GM15510 (cell line): ENCODE data around the gene METTL3.

Experiments used
- POLR2A ChIP-seq: IDR thresholded peaks from 3 replicates; pipeline ENCODE4 v1.6.1; 2011; ENCODE audit warnings: borderline replicate concordance; ENCODE audit not compliant: insufficient read length; ENCODE audit errors: extremely low read depth

Gene METTL3

DNA sequence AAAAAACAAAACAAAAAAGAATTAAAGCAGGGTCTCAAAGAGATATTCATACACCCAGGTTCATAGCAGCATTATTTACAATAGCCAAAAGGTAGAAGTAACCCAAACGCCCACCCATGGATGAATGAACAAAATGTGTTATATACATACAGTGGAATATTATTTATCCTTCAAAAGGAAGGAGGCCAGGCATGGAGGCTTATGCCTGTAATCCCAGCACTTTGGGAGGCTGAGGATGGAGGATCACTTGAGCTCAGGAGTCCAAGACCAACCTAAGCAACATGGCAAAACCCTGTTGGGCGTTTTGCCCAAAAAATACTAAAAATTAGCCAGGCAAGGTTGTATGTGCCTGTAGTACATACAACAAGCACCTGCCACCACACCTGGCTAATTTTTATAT is 4.6 kb downstream of the METTL3 start:
- no peak for TF ChIP-seq POLR2A

- no peak for TF ChIP-seq POLR2A
Observed at GRCh38 chr14:21505012-21505553, 6.1 kb downstream of the METTL3 start.

- TF ChIP-seq POLR2A: no peak
Observed at GRCh38 chr14:21503376-21503775, 7.8 kb downstream of the METTL3 start.

- no peak for TF ChIP-seq POLR2A
Observed at GRCh38 chr14:21501568-21501967, 9.6 kb downstream of the METTL3 start.

- TF ChIP-seq POLR2A: no peak
Observed at GRCh38 chr14:21498540-21499526, 12.3 kb downstream of the METTL3 start.

GRCh38 chr14:21496453-21496852 is 14.7 kb downstream of the METTL3 start:
- TF ChIP-seq POLR2A: no peak

- TF ChIP-seq POLR2A: no peak
Observed at GRCh38 chr14:21494902-21495762, 16.0 kb downstream of the METTL3 start.

- TF ChIP-seq POLR2A: no peak
Observed at GRCh38 chr14:21486640-21487087, 24.5 kb downstream of the METTL3 start.

DNA sequence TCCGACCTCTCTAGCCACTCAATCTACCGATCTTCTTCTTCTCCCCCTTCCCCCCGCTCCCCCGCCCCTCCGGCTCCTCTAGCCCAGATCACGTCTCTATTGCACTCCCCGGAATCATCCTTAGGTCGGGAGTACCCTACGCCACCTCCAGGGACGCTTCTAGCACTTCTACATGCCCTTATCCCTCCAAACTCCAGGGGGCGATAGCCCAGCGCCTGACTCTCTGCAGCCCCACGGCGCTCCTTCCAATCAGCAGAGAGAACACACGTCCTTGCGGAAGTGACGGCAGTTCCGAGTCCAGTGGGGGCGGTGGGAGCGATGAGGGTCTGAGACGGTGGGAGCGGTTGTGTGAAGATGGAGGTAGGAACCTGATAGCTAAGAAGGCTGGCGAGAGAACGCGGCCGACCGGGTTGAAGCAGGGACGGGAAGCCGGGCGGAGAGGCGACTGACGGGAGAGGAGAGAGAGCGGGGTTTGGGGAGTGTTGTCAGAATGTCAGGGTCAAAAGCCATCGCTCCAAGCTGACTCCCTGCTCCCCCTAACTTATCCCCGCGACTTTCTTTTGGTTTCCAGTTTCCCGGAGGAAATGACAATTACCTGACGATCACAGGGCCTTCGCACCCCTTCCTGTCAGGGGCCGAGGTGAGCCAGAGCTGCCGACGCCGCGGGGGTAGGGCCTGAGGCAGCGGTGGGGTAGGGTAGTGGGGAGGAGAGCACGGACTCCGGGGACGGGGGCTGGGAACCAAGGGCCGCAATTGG is 34.0 kb downstream of the METTL3 start, which contains the start of the genes RAB2B and TOX4:
RAB2B (minus strand) TSS at position 35 of the 757 bp plus-strand sequence. CDS start 87 bp downstream, outside the sequence.
TOX4 (plus strand) TSS at position 271 of the 757 bp plus-strand sequence; CDS start at position 355, 84 bp downstream.
- peak; percentile 83 for TF ChIP-seq POLR2A

GRCh38 chr14:21476523-21476924 is 34.6 kb downstream of the METTL3 start:
- peak; percentile 33 for TF ChIP-seq POLR2A

DNA sequence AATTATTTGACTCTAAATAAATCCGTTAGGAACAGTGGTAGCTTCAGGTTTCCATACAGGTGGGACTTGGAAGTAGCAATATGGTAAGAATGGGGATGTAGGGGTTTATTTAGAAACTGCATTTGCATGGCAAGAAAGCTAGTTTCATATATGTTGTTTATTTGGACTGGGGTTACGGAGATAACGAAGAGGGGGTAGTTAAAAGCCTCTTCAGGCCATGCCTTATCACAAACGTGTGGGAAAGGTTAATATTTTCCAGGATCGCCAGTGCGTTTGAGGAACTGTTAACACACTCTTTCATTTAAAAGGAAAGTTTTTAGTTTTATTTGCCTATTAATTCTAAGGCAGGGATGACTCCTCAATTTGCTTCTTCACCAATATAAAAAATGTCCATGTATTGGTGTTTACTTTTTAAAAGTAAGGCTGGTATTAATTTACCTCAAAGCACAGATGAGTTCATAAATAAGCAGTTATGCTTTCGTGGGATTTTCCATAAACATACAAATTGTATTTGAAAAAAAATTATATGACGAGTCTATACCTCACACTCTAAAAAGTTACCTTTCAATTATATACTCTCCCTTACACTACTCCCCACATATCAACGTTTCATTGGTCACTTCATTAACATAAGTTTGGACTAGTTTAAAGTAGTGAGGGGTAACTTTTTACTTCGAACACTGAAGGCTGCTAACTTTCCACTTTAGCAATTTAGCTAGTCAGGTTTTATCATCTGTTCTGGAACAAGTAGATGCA is 35.2 kb downstream of the METTL3 start:
- no peak for TF ChIP-seq POLR2A

- TF ChIP-seq POLR2A: no peak
Observed at GRCh38 chr14:21467616-21468015, 43.5 kb downstream of the METTL3 start.
